HEK293T (cell line): Measurements from ENCODE around the gene CAPN11.

Experiments used
- CTCF ChIA-PET: fragments of 350-600 bp; formaldehyde crosslinking; extraction: SDS; loops from one replicate; lab custom pipeline; 2021; ENCODE audit warnings: antibody characterized with exemption, inconsistent platforms; lab: Yijun Ruan, JAX
- POLR2A ChIA-PET: fragments of 350-600 bp; formaldehyde crosslinking; extraction: SDS; loops from one replicate; lab custom pipeline; 2020; ENCODE audit warnings: antibody characterized with exemption, inconsistent platforms; lab: Yijun Ruan, JAX
- DNase-seq: peaks from one replicate; pipeline ENCODE4 v3.0.0; 2012; ENCODE audit warnings: mixed read lengths; ENCODE audit errors: extremely low spot score
- ARNT ChIP-seq: fragments of 450-650 bp; IDR thresholded peaks from 2 replicates; pipeline ENCODE4 v1.6.1; 2017; ENCODE audit warnings: mild to moderate bottlenecking
- BHLHE40 ChIP-seq: fragments of 450-650 bp; IDR thresholded peaks from 2 replicates; pipeline ENCODE4 v1.6.1; 2016; ENCODE audit warnings: mild to moderate bottlenecking, moderate library complexity, borderline replicate concordance
- CTBP1 ChIP-seq: fragments of 450-650 bp; IDR thresholded peaks from 2 replicates; pipeline ENCODE4 v1.6.1; 2016; ENCODE audit warnings: borderline replicate concordance
- ELF4 ChIP-seq: fragments of 450-650 bp; IDR thresholded peaks from 2 replicates; pipeline ENCODE4 v1.6.1; 2017; ENCODE audit warnings: antibody characterized with exemption
- FOXA1 ChIP-seq: fragments of 450-650 bp; IDR thresholded peaks from 2 replicates; pipeline ENCODE4 v1.6.1; 2016; ENCODE audit warnings: mild to moderate bottlenecking
- FOXK2 ChIP-seq: fragments of 450-650 bp; IDR thresholded peaks from 2 replicates; pipeline ENCODE4 v1.6.1; 2016; ENCODE audit warnings: mild to moderate bottlenecking
- FOXM1 ChIP-seq: fragments of 450-650 bp; IDR thresholded peaks from 2 replicates; pipeline ENCODE4 v1.6.1; 2017; ENCODE audit warnings: mild to moderate bottlenecking, borderline replicate concordance
- HDGF ChIP-seq: fragments of 450-650 bp; IDR thresholded peaks from 2 replicates; pipeline ENCODE4 v1.6.1; 2017; ENCODE audit warnings: antibody characterized with exemption, borderline replicate concordance
- L3MBTL2 ChIP-seq: fragments of 450-650 bp; conservative IDR thresholded peaks from 2 replicates; pipeline ENCODE4 v1.6.1; 2016; ENCODE audit warnings: mild to moderate bottlenecking
- LEF1 ChIP-seq: fragments of 450-650 bp; IDR thresholded peaks from 2 replicates; pipeline ENCODE4 v1.6.1; 2017; ENCODE audit warnings: mild to moderate bottlenecking, borderline replicate concordance
- NFRKB ChIP-seq: fragments of 450-650 bp; IDR thresholded peaks from 2 replicates; pipeline ENCODE4 v1.6.1; 2016; ENCODE audit warnings: mild to moderate bottlenecking, moderate library complexity
- PKNOX1 ChIP-seq: fragments of 450-650 bp; IDR thresholded peaks from 2 replicates; pipeline ENCODE4 v1.6.1; 2016
- SP1 ChIP-seq: fragments of 450-650 bp; IDR thresholded peaks from 2 replicates; pipeline ENCODE4 v1.6.1; 2017
- SUZ12 ChIP-seq: fragments of 450-650 bp; IDR thresholded peaks from 2 replicates; pipeline ENCODE4 v1.6.1; 2016; ENCODE audit warnings: mild to moderate bottlenecking
- TARDBP ChIP-seq: fragments of 450-650 bp; IDR thresholded peaks from 2 replicates; pipeline ENCODE4 v1.6.1; 2016
- ZNF384 ChIP-seq: fragments of 450-650 bp; IDR thresholded peaks from 2 replicates; pipeline ENCODE4 v1.6.1; 2016

The CAPN11 gene

GRCh38 chr6:44216677-44217331, 58.2 kb downstream of the CAPN11 start, which contains the start of gene MYMX:
Gene MYMX, plus strand, starts transcription at chr6:44216926. Its CDS starts 546 bp downstream, at chr6:44217472.
- DNase-seq, result no peak
- CTCF ChIA-PET, result no interaction called here
- POLR2A ChIA-PET, result interaction anchor here (0.8 to 1.0 kb wide), 2 partner anchors 30 to 44 kb away, joined by 4 read pairs; partner anchors contain the start of gene HSP90AB1
- TF ChIP-seq CTBP1, result no peak
- no peak for TF ChIP-seq FOXA1

DNA sequence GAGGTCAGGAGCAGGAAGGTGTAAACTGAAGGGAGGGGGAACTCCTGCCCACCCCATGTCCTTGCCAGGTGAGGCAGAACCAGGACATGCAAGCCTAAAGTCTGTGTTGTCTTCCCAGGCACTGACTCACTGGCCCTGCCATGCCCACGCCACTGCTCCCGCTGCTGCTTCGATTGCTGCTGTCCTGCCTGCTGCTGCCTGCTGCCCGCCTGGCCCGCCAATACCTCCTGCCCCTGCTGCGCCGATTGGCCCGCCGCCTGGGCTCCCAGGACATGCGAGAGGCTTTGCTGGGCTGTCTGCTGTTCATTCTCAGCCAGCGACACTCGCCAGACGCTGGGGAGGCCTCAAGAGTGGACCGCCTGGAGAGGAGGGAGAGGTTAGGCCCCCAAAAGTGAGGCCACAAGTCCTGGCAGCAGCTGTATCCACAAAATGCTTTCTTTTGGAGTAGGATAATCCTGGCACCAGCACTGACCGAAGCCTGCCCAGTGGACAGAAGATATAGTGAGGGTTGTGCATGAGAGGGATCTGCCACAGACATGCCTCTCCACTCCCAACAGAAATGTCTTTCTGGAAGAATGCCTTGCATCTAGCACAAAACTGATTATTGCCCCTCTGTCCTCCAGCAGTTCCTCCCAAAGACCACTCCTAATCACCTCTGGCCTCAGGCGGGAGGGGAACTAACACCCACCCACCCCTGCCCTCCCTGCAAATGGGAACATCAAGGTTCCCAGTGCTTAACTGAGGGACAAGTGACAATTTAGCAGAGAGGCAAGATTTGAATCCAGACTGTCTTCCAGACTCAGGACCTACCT, 58.9 kb downstream of the CAPN11 start:
- POLR2A ChIA-PET, result interaction anchor here (0.8 to 2.2 kb wide), 2 partner anchors 30 to 45 kb away, joined by 4 to 14 read pairs; partner anchors contain the start of gene HSP90AB1

GRCh38 chr6:44219053-44219814, 60.6 kb downstream of the CAPN11 start:
- CTCF ChIA-PET, result interaction anchor here (0.5 to 1.5 kb wide), 6 partner anchors 9 to 85 kb away, joined by 3 to 5 read pairs (median 4); no protein-coding TSS in a partner anchor

More for the DNA sequence above, 58.9 kb downstream of the CAPN11 start:
- no peak for DNase-seq
- CTCF ChIA-PET, result no interaction called here
- no peak for TF ChIP-seq FOXM1
- TF ChIP-seq L3MBTL2, result no peak
- TF ChIP-seq NFRKB, result no peak

GRCh38 chr6:44219815-44220784, 61.5 kb downstream of the CAPN11 start:
- TF ChIP-seq FOXA1, result no peak
- TF ChIP-seq LEF1, result no peak
- TF ChIP-seq ZNF384, result no peak
- TF ChIP-seq NFRKB, result no peak
- TF ChIP-seq SUZ12, result no peak
- no peak for TF ChIP-seq TARDBP
- TF ChIP-seq L3MBTL2, result no peak
- TF ChIP-seq FOXM1, result no peak
- TF ChIP-seq BHLHE40, result no peak
- no peak for TF ChIP-seq SP1
- no peak for TF ChIP-seq PKNOX1
- TF ChIP-seq HDGF, result no peak
- TF ChIP-seq CTBP1, result no peak
- TF ChIP-seq ELF4, result no peak
- TF ChIP-seq ARNT, result no peak
- TF ChIP-seq FOXK2, result no peak
- CTCF ChIA-PET, result interaction anchor here (0.5 to 1.5 kb wide), 4 partner anchors 9 to 48 kb away, joined by 3 to 4 read pairs (median 4); no protein-coding TSS in a partner anchor
- DNase-seq, result no peak
- POLR2A ChIA-PET, result interaction anchor here (0.6 to 2.2 kb wide), 12 partner anchors 10 to 1206 kb away, joined by 3 to 14 read pairs (median 4); partner anchors contain the start of genes HSP90AB1, KLHDC3 and SLC35B2

More at GRCh38 chr6:44219053-44219814, 60.6 kb downstream of the CAPN11 start:
- DNase-seq, result peak; percentile 66
- POLR2A ChIA-PET, result interaction anchor here (0.6 to 2.2 kb wide), 12 partner anchors 10 to 1205 kb away, joined by 3 to 14 read pairs (median 4); partner anchors contain the start of genes HSP90AB1, KLHDC3 and SLC35B2
- TF ChIP-seq TARDBP, result no peak
- peak; percentile 95 for TF ChIP-seq L3MBTL2
- no peak for TF ChIP-seq ELF4
- no peak for TF ChIP-seq NFRKB
- no peak for TF ChIP-seq FOXK2
- TF ChIP-seq ZNF384, result no peak; the same call in 1 of the 2 replicates
- no peak for TF ChIP-seq CTBP1
- TF ChIP-seq SP1, result no peak
- TF ChIP-seq ARNT, result no peak

GRCh38 chr6:44220913-44221290, 62.3 kb downstream of the CAPN11 start:
- TF ChIP-seq CTBP1 (no peak), FOXM1 (no peak), ELF4 (no peak), BHLHE40 (no peak), TARDBP (no peak)
- no peak for DNase-seq
- ChIA-PET POLR2A (interaction anchor here (1.0 to 8.0 kb wide), 2 partner anchors 26 to 31 kb away, joined by 3 to 65 read pairs; partner anchors contain the start of gene HSP90AB1), CTCF (interaction anchor here (0.6 kb wide), 2 partner anchors 13 to 20 kb away, joined by 3 to 4 read pairs; no protein-coding TSS in a partner anchor)
